ENCODE measurements around the gene LAPTM5. TPM values are rescaled to one million over a fixed set of nuclear protein-coding genes. Genes with fewer than 3 reads are reported as not detected.

Gene LAPTM5
- total RNA-seq (2022; extraction: Qiagen RNA extraction), result 0.14 to 0.34 TPM (median 0.17 TPM) in 5 replicates

GRCh38 chr1:30757352-30758120 is at the start of gene LAPTM5:
LAPTM5 (minus strand) TSS chr1:30757774; CDS start chr1:30757745, 29 bp downstream.

DNA sequence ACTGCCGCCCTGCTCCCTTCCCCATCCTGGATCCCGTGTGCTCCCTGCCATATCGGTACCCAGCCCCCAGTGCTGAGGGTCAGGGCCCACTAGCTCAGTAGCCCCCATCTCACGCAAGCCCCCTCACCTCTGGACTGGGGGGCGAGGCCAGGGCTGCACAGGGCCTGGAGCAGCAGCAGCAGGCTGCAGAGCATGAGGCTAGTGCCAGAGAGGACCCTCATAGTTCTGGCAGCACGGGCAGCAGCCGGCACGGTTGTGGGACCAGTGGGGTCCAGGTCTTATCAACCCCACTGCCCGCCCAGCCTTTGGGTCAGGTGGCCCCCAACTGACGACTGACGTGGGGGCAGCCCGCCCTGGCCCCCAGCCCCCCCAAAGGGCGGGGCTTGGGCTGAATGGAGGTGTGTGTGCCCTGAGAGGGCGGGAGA is 34.2 kb downstream of the LAPTM5 start, which contains the start of gene MATN1:
MATN1 (minus strand) TSS at position 255 of the 425 bp plus-strand sequence; CDS start at position 221, 34 bp downstream.

Other genes starting within 250 kb of the LAPTM5 start
- gene MATN1, start 34.2 kb downstream of the LAPTM5 start, total RNA-seq (2022; extraction: Qiagen RNA extraction), result 0.03 to 0.15 TPM (median 0.06 TPM) in 4 of 5 replicates, not detected in the other
- 7.2 to 11.8 TPM (median 9.5 TPM) in 5 replicates for gene SDC3, start 151.0 kb upstream of the LAPTM5 start, total RNA-seq (2022; extraction: Qiagen RNA extraction)